Measurements from ENCODE around the gene GRM1.

Gene GRM1

GRCh38 chr6:146111881-146112450 is 83.1 kb downstream of the GRM1 start:
- no peak overlapping the region for H3K4me3 ChIP-seq (ENCODE audit: low read depth, low read length)
- no peak for TF ChIP-seq CTCF (IDR thresholded peaks at IDR 0.05; ENCODE audit: borderline replicate concordance, insufficient read depth, low read depth, low read length)

DNA sequence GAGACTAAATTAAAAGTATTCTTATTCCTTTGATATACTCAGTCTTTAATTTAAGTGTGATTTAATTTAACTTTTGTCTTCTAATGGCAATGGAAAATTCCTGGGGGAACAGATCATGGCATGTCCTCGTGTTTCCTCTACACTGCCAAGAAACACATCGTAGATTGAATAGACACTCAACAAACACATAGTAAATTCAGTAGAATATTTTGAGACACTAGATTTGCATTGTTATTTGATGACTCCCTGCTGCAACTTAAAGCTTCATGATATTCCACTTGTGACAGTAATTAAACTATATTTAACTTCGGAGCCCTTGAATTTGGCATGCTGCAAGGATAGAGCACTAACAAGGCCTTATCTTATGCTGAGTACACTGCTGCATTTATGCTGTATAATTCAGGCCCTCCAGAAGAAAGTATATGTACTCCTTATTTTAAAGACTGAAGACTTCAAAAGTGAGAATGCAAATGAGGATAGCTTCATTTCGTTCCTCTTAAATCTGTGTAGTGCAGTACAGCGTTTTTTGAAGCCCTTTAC is 84.3 kb downstream of the GRM1 start:
- no peak overlapping the region for H3K4me3 ChIP-seq (ENCODE audit: low read depth, low read length)
- TF ChIP-seq CTCF (IDR thresholded peaks at IDR 0.05; ENCODE audit: borderline replicate concordance, insufficient read depth, low read depth, low read length) = no peak

DNA sequence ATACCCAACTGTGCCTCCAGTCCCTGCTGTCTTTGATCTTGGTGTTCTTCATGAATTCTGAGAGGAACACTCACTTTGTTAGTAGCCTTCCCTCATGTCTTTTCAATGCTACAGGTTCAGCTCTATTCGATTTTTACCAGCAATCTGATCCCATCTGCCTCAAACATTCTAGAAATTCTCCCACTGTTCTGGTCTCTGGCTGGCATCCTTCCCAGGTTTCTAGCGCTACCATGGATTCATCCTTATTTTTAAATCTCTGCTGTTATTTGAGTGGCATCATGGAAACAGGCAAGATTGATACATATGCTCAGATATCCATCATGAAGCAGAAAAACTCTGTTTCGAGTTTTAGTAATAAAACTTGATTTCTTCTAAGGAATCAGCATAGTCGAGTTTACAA is 94.8 kb downstream of the GRM1 start:
- TF ChIP-seq CTCF (IDR thresholded peaks at IDR 0.05; ENCODE audit: borderline replicate concordance, insufficient read depth, low read depth, low read length) = no peak
- no peak overlapping the region for H3K4me3 ChIP-seq (ENCODE audit: low read depth, low read length)

DNA sequence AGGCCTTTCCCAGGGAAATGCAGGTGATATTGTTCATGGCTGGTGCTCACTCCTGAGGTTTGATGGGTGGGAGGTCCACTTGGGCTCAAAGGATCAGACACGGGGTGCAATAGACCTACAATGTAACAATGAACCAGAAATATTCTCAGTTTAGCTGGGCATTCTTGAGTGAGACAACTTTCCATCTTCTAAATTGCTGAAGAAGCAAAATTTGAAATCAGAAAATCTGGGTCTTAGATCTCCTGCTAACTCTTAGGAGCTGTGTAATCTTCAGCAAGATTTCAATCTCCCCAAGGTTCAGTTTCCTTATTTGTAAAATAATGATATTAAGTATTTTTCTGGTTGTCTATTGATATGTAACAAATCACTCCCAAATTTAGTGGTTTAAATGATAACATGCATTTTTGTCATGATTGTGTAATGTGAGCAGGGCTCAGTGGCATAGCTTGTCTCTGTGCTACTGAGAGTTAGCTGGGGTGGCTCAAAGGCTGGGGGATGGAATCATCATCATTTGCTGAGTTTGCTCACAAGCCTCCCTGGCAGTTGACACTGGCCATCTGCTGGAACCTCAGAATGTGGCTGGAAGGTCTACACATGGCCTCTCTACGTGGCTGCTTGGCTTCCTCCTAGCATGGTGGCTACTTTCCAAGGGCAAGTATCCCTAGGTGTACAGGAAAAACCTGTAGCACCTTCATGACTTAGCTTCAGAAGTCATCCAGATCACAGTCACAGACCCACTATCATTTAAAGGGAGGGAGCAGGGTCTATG is 98.8 kb downstream of the GRM1 start:
- no peak for TF ChIP-seq CTCF (IDR thresholded peaks at IDR 0.05; ENCODE audit: borderline replicate concordance, insufficient read depth, low read depth, low read length)
- H3K4me3 ChIP-seq (ENCODE audit: low read depth, low read length) = no peak overlapping the region

DNA sequence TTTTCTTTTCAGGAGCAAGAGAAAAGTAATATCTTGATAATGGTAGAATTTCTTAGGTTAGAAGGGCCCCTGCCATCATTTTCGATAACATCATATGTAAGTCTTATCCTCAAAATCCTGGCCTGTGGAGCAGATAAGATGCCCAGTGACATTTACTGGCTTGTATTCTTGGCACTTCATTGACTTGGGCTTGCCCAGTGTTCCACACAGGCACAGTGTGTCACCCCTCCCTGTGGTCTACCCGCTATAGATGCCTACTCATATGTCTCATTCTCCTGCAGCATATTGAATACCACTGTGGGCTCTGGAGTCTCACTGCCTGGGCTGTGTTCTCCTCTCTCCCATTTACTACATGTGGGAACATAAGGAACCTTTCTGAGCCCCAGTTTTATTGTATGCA is 105.0 kb downstream of the GRM1 start:
- TF ChIP-seq CTCF (IDR thresholded peaks at IDR 0.05; ENCODE audit: borderline replicate concordance, insufficient read depth, low read depth, low read length) = no peak
- no peak overlapping the region for H3K4me3 ChIP-seq (ENCODE audit: low read depth, low read length)

- no peak for TF ChIP-seq CTCF (IDR thresholded peaks at IDR 0.05; ENCODE audit: borderline replicate concordance, insufficient read depth, low read depth, low read length)
Observed at GRCh38 chr6:146135167-146135566, 106.3 kb downstream of the GRM1 start.

DNA sequence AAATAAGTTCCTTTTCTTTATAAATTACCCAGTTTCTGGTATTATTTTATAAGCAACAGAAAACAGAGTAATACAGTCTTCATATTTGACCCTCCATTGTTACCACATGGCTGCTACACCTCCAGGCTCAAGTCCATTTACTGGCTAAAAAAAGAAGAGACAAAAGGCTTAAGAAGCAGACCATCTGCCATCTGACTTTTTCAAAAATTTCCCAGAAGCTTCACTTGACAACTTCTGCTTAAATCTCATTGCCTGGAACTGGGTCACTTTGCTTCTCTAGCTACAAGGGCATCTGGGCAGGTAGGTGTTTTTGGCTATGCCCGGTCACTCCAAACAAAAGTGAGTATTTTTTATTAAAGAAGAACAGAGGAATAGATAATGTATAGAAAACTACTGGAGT is 118.0 kb downstream of the GRM1 start:
- H3K4me3 ChIP-seq (ENCODE audit: low read depth, low read length) = no peak overlapping the region
- TF ChIP-seq CTCF (IDR thresholded peaks at IDR 0.05; ENCODE audit: borderline replicate concordance, insufficient read depth, low read depth, low read length) = no peak

More at GRCh38 chr6:146135167-146135566, 106.3 kb downstream of the GRM1 start:
- no peak overlapping the region for H3K4me3 ChIP-seq (ENCODE audit: low read depth, low read length)

All from GM12875 (cell line).